Osteocyte (in vitro differentiated cells): ENCODE data around the gene RARB. TPM values are rescaled to one million over a fixed set of nuclear protein-coding genes. Genes with fewer than 3 reads are reported as not detected.

Experiments used
- DNase-seq: peaks from one replicate; pipeline ENCODE4 v3.0.0; 2021; ENCODE audit warnings: mixed read lengths; ENCODE audit not compliant: unreplicated experiment; ENCODE audit errors: extremely low spot score
- H3K27ac Mint-ChIP-seq: one replicate; pipeline ENCODE4 v1.8.0; 2021; ENCODE audit warnings: mild to moderate bottlenecking, mixed read lengths; ENCODE audit not compliant: unreplicated experiment
- H3K27me3 Mint-ChIP-seq: one replicate; pipeline ENCODE4 v1.8.0; 2021; ENCODE audit warnings: mixed read lengths; ENCODE audit not compliant: unreplicated experiment
- H3K36me3 Mint-ChIP-seq: one replicate; pipeline ENCODE4 v1.8.0; 2021; ENCODE audit warnings: mixed read lengths; ENCODE audit not compliant: unreplicated experiment
- H3K4me1 Mint-ChIP-seq: one replicate; pipeline ENCODE4 v1.8.0; 2021; ENCODE audit warnings: mixed read lengths; ENCODE audit not compliant: unreplicated experiment
- H3K4me3 Mint-ChIP-seq: one replicate; pipeline ENCODE4 v1.8.0; 2021; ENCODE audit warnings: mild to moderate bottlenecking, moderate library complexity, mixed read lengths; ENCODE audit not compliant: unreplicated experiment
- H3K9me3 Mint-ChIP-seq: one replicate; pipeline ENCODE4 v1.8.0; 2021; ENCODE audit warnings: mixed read lengths; ENCODE audit not compliant: unreplicated experiment
- CTCF ChIP-seq: fragments of 200-600 bp; sonication (generic); IDR thresholded peaks from 2 replicates; pipeline ENCODE4 v1.5.0; 2021; ENCODE audit warnings: antibody characterized with exemption, mild to moderate bottlenecking, moderate library complexity
- total RNA-seq: library from RNA; stranded (reverse); gene quantifications from 2 replicates; pipeline ENCODE4 v1.2.1, GENCODE V29; 2021

Gene RARB
- total RNA-seq, 1 donor from 2014 or later: 4.8 TPM

GRCh38 chr3:25420147-25420546 is 7.9 kb upstream of the RARB start:
- Mint-ChIP-seq H3K4me3 (no peak overlapping the region), H3K27ac (no peak overlapping the region), H3K9me3 (peaks cover 9% of the 10 kb centered on the region), H3K27me3 (no peaks in the 10 kb centered on the region), H3K36me3 (peaks cover 3% of the 10 kb centered on the region), H3K4me1 (peaks cover 34% of the 10 kb centered on the region)
- no peak for TF ChIP-seq CTCF
- no peak for DNase-seq

- H3K27ac Mint-ChIP-seq: no peak overlapping the region
- H3K36me3 Mint-ChIP-seq: peaks cover 3% of the 10 kb centered on the region
- no peak for DNase-seq
- peaks cover 42% of the 10 kb centered on the region for H3K4me1 Mint-ChIP-seq
- H3K9me3 Mint-ChIP-seq: peaks cover 9% of the 10 kb centered on the region
- H3K27me3 Mint-ChIP-seq: no peaks in the 10 kb centered on the region
- no peak for TF ChIP-seq CTCF
- no peak overlapping the region for H3K4me3 Mint-ChIP-seq
These were observed 7.2 kb upstream of the RARB start for GRCh38 chr3:25420885-25421284.

DNA sequence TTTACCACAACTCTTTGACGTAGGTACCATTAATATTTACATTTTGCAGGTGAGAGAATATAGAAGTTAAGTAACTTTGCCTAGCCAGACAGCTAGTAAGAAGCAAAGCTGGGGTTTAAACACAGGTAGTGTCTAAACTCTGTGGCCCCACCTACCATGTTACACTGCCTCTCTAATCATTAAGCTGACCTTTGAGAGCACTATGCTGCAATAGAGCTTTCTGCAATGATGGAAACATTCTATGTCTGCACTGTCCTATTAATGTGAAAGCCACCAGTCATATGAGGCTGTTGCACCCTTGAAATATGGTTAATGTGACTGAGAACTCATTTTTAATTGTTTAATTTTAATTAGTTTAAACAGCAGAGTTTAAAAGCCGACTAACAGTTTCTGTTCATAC is 6.3 kb upstream of the RARB start:
- Mint-ChIP-seq H3K27ac (no peak overlapping the region), H3K9me3 (peaks cover 9% of the 10 kb centered on the region), H3K4me3 (no peak overlapping the region), H3K4me1 (peaks cover 50% of the 10 kb centered on the region), H3K36me3 (peaks cover 3% of the 10 kb centered on the region), H3K27me3 (no peaks in the 10 kb centered on the region)
- TF ChIP-seq CTCF: no peak
- DNase-seq: no peak

DNA sequence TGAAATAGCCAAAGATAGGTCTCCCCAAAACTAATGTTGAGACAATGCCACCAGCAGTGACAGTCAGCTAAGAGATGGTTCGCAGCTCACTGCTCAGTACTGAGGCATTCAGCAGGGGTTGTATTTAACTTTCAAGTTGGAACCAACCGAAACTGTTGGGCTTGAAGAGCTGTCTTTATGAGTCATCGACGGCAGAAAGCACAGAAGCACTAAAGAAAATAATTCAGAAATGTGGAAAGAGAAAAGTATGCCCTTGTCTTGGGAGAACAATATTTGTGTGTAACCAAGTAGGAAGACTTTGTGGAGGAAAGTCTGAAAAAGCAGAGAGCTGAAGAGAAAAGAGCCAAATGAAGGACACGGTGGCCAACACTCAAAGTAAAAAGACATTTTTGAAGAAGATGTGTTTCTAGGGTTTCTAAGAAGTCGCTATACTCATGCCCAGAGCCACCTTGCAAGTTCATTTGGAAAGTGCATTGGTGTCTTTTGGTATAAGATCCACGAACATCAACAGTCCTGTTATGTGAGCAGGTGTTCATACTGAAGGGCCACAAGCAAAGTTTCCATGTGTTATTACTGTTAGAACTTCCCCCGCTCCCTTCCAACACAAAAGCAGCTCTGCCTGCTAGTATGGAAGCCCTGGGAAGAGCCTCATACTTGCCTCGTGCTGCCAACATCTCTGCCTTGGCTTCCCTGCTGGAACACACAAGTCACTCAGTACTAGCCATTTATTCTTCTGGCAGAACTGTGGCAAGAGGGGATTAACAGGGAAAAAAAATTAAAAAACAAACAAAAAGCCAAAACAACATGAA is 4.1 kb upstream of the RARB start:
- no peak for TF ChIP-seq CTCF
- Mint-ChIP-seq H3K9me3 (no peaks in the 10 kb centered on the region), H3K27me3 (no peaks in the 10 kb centered on the region), H3K4me3 (peak overlapping the region; percentile 28), H3K4me1 (peaks cover 72% of the 10 kb centered on the region), H3K27ac (peak overlapping the region; percentile 91), H3K36me3 (no peaks in the 10 kb centered on the region)
- DNase-seq: no peak

DNA sequence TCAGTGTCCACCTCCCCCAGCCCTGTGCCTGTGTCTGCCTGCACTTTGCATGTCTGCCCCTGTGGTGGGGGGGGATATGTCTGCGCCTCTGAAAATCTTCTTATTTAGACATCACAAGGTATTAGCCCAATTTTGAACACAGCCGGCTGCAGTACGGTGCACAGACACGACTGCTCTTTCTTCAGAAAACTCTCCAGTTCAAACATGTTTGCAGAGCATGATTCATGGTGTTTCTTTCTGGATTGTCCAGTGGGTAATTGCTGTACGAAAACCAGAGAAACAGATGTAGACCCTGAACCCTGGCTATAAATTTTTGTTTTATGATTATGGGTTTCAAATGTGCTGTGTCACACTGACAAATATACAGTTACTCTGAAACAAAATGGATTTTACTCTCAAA is 3.4 kb upstream of the RARB start:
- Mint-ChIP-seq H3K9me3 (no peaks in the 10 kb centered on the region), H3K27ac (peak overlapping the region; percentile 91), H3K4me1 (peaks cover 77% of the 10 kb centered on the region), H3K4me3 (peak overlapping the region; percentile 38), H3K36me3 (no peaks in the 10 kb centered on the region), H3K27me3 (no peaks in the 10 kb centered on the region)
- no peak for DNase-seq
- TF ChIP-seq CTCF: no peak
